Naive thymus-derived CD4-positive, alpha-beta T cell (primary cell): Measurements from ENCODE around the gene LDLRAD1. TPM values are rescaled to one million over a fixed set of nuclear protein-coding genes. Genes with fewer than 3 reads are reported as not detected.
A peak's percentile ranks its signal among the peaks of the same experiment; 100 is the strongest.
"Not testable (repeated sequence)": the region's sequence is repeated elsewhere in the genome, so short reads cannot be mapped to it uniquely, and the experiment has no call there.

ENCODE experiments used
- ATAC-seq: fragments of 150-1000 bp; cut with Tn5 transposase; 2 replicates; pipeline ENCODE4 v1.10.0; 2021; ENCODE audit warnings: mild to moderate bottlenecking, moderate library complexity
- CTCF ChIA-PET: fragments of 350-600 bp; sonication (Branson Sonifier 250); formaldehyde crosslinking; loops from one replicate; lab custom pipeline; 2021; ENCODE audit warnings: antibody characterized with exemption; lab: Charles Lee
- POLR2A ChIA-PET: fragments of 350-600 bp; sonication (Branson Sonifier 250); formaldehyde crosslinking; loops from one replicate; lab custom pipeline; 2021; ENCODE audit warnings: antibody characterized with exemption, inconsistent platforms; lab: Charles Lee
- DNase-seq, 9 donors: peaks; one replicate each; pipeline versions ENCODE4 v3.0.0 to v3.0.0-alpha.2; 2020 to 2022; ENCODE audit warnings: mixed read lengths in 1 of 9
- H3K27ac ChIP-seq: one replicate; pipeline ENCODE4 v1.7.0; 2013; ENCODE audit warnings: mild to moderate bottlenecking, low read depth, low read length, moderate library complexity
- H3K27me3 ChIP-seq, 2 donors: one replicate each; pipeline ENCODE4 v1.7.0; 2013; ENCODE audit warnings: low read length in 2 of 2, mild to moderate bottlenecking in 2 of 2, moderate library complexity in 2 of 2; ENCODE audit not compliant: control insufficient read depth in 2 of 2, insufficient read depth in 2 of 2
- H3K36me3 ChIP-seq, 3 experiments: 1 replicate in 2 of 3; 2 replicates in 1 of 3; pipeline ENCODE4 v1.7.0; 2013; ENCODE audit warnings: low read length in 3 of 3, mild to moderate bottlenecking in 3 of 3, moderate library complexity in 1 of 3; ENCODE audit not compliant: insufficient read depth in 3 of 3, control insufficient read depth in 2 of 3
- H3K4me1 ChIP-seq, 2 donors: one replicate each; pipeline ENCODE4 v1.7.0; 2013; ENCODE audit warnings: low read length in 2 of 2, mild to moderate bottlenecking in 2 of 2, moderate library complexity in 1 of 2; ENCODE audit not compliant: control insufficient read depth in 2 of 2, insufficient read depth in 2 of 2
- H3K4me3 ChIP-seq: 2 replicates; pipeline ENCODE4 v1.7.0; 2013; ENCODE audit warnings: mild to moderate bottlenecking, low read length
- H3K9me3 ChIP-seq, 3 experiments: 1 replicate in 2 of 3; 2 replicates in 1 of 3; pipeline ENCODE4 v1.7.0; 2013; ENCODE audit warnings: low read length in 3 of 3; ENCODE audit not compliant: control insufficient read depth in 2 of 3
- H3K27ac Mint-ChIP-seq, 9 donors: one replicate each; pipeline ENCODE4 v1.8.0; 2020 to 2022; ENCODE audit warnings: mixed read lengths in 9 of 9, mild to moderate bottlenecking in 8 of 9, moderate library complexity in 5 of 9, inconsistent platforms in 2 of 9
- H3K27me3 Mint-ChIP-seq, 5 donors: one replicate each; pipeline ENCODE4 v1.8.0; 2021 to 2022; ENCODE audit warnings: mixed read lengths in 5 of 5, mild to moderate bottlenecking in 1 of 5
- H3K36me3 Mint-ChIP-seq, 5 donors: one replicate each; pipeline ENCODE4 v1.8.0; 2020 to 2022; ENCODE audit warnings: mixed read lengths in 5 of 5, mild to moderate bottlenecking in 3 of 5, inconsistent platforms in 1 of 5
- H3K4me1 Mint-ChIP-seq, 7 donors: one replicate each; pipeline ENCODE4 v1.8.0; 2020 to 2022; ENCODE audit warnings: mixed read lengths in 7 of 7, mild to moderate bottlenecking in 3 of 7, inconsistent platforms in 1 of 7
- H3K4me3 Mint-ChIP-seq, 10 donors: one replicate each; pipeline ENCODE4 v1.8.0; 2020 to 2022; ENCODE audit warnings: mild to moderate bottlenecking in 10 of 10, mixed read lengths in 10 of 10, moderate library complexity in 6 of 10, inconsistent platforms in 2 of 10
- H3K9me3 Mint-ChIP-seq, 11 donors: one replicate each; pipeline ENCODE4 v1.8.0; 2020 to 2022; ENCODE audit warnings: mixed read lengths in 11 of 11, mild to moderate bottlenecking in 4 of 11, inconsistent platforms in 1 of 11, moderate library complexity in 1 of 11
- intact Hi-C, 2 donors: fragments of 100-400 bp; cut with micrococcal nuclease; formaldehyde crosslinking; loops; one replicate each; pipeline ENCODE4 v1.15.1; 2023
- polyA plus RNA-seq, 2 donors: library from polyadenylated mRNA; unstranded; fragments of 300-500 nt; fragmentation: Illumina TruSeq; gene quantifications; one replicate each; pipeline ENCODE4 v1.2.3, GENCODE V29; 2021
- total RNA-seq, 6 experiments: library from RNA in 5 of 6; stranded (reverse) in 5 of 6; gene quantifications; 1 replicate in 5 of 6; 2 replicates in 1 of 6; pipeline ENCODE4 v1.2.3 and lab custom pipeline; 2021 to 2026

Gene LDLRAD1
- total and polyA plus RNA-seq, 7 experiments from 2014 or later, result not detected

GRCh38 chr1:54006508-54006907, 11.5 kb downstream of the LDLRAD1 start:
- DNase-seq, result no peak
- Histone ChIP-seq H3K27ac (no peak overlapping the region), H3K9me3 (no peaks in the 10 kb centered on the region), H3K4me1 (no peaks in the 10 kb centered on the region), H3K36me3 (no peaks in the 10 kb centered on the region), H3K27me3 (no peaks in the 10 kb centered on the region), H3K4me3 (no peak overlapping the region)
- no peaks in the 10 kb centered on the region for H3K36me3 Mint-ChIP-seq
- ChIA-PET POLR2A (no interaction called here), CTCF (no interaction called here)
- intact Hi-C loops, result no loop called here
- ATAC-seq, result no peak
- no peak overlapping the region for H3K27ac Mint-ChIP-seq
- no peak overlapping the region for H3K4me3 Mint-ChIP-seq
- H3K27me3 Mint-ChIP-seq, result peaks cover 0 to 11% (median 0%) of the 10 kb centered on the region in 5 donors
- H3K4me1 Mint-ChIP-seq, result no peaks in the 10 kb centered on the region
- H3K9me3 Mint-ChIP-seq, result peaks cover 0 to 4% (median 0%) of the 10 kb centered on the region in 11 donors

GRCh38 chr1:54004481-54005049, 13.4 kb downstream of the LDLRAD1 start:
- no peak overlapping the region for H3K4me3 Mint-ChIP-seq
- H3K36me3 Mint-ChIP-seq, result no peaks in the 10 kb centered on the region
- Histone ChIP-seq H3K9me3 (no peaks in the 10 kb centered on the region), H3K36me3 (no peaks in the 10 kb centered on the region), H3K27me3 (no peaks in the 10 kb centered on the region), H3K27ac (no peak overlapping the region), H3K4me3 (no peak overlapping the region), H3K4me1 (no peaks in the 10 kb centered on the region)
- H3K9me3 Mint-ChIP-seq, result peaks cover 0 to 4% (median 0%) of the 10 kb centered on the region in 11 donors
- intact Hi-C loops, result no loop called here
- H3K4me1 Mint-ChIP-seq, result no peaks in the 10 kb centered on the region
- no peak for ATAC-seq
- ChIA-PET CTCF (interaction anchor here (0.6 kb wide), 1 partner anchor 37 kb away, joined by 6 read pairs; no protein-coding TSS in a partner anchor), POLR2A (interaction anchor here (0.6 kb wide), 1 partner anchor 698 kb away, joined by 3 read pairs; no protein-coding TSS in a partner anchor)
- H3K27me3 Mint-ChIP-seq, result peaks cover 0 to 9% (median 0%) of the 10 kb centered on the region in 5 donors
- H3K27ac Mint-ChIP-seq, result no peak overlapping the region
- DNase-seq, result no peak

- H3K27me3 Mint-ChIP-seq, H3K27me3 ChIP-seq, H3K9me3 Mint-ChIP-seq, H3K36me3 ChIP-seq, H3K27ac Mint-ChIP-seq, ATAC-seq, H3K9me3 ChIP-seq, DNase-seq, POLR2A ChIA-PET, H3K4me1 ChIP-seq, H3K4me3 Mint-ChIP-seq, intact Hi-C loops, H3K36me3 Mint-ChIP-seq, H3K27ac ChIP-seq, H3K4me1 Mint-ChIP-seq, CTCF ChIA-PET, H3K4me3 ChIP-seq: not testable (repeated sequence)
Measured at GRCh38 chr1:54003750-54004480, 14.1 kb downstream of the LDLRAD1 start.

GRCh38 chr1:54003249-54003646, 14.7 kb downstream of the LDLRAD1 start:
- Histone ChIP-seq H3K9me3 (no peaks in the 10 kb centered on the region), H3K36me3 (no peaks in the 10 kb centered on the region), H3K27ac (no peak overlapping the region), H3K27me3 (no peaks in the 10 kb centered on the region), H3K4me1 (no peaks in the 10 kb centered on the region), H3K4me3 (no peak overlapping the region)
- Mint-ChIP-seq H3K27me3 (peaks cover 0 to 9% (median 0%) of the 10 kb centered on the region in 5 donors), H3K36me3 (no peaks in the 10 kb centered on the region), H3K9me3 (peaks cover 0 to 4% (median 0%) of the 10 kb centered on the region in 11 donors), H3K4me3 (no peak overlapping the region), H3K27ac (no peak overlapping the region), H3K4me1 (no peaks in the 10 kb centered on the region)
- POLR2A ChIA-PET, result no interaction called here
- CTCF ChIA-PET, result no interaction called here
- no peak for ATAC-seq
- intact Hi-C loops, result no loop called here
- no peak for DNase-seq

- no peak for ATAC-seq
Measured at GRCh38 chr1:54002544-54003248, 15.3 kb downstream of the LDLRAD1 start.

GRCh38 chr1:54001591-54001990, 16.4 kb downstream of the LDLRAD1 start:
- peaks cover 0 to 9% (median 0%) of the 10 kb centered on the region in 5 donors for H3K27me3 Mint-ChIP-seq
- intact Hi-C loops, result no loop called here
- POLR2A ChIA-PET, result no interaction called here

More at GRCh38 chr1:54002544-54003248, 15.3 kb downstream of the LDLRAD1 start:
- Histone ChIP-seq H3K27me3 (no peaks in the 10 kb centered on the region), H3K9me3 (no peaks in the 10 kb centered on the region), H3K4me3 (no peak overlapping the region), H3K36me3 (no peaks in the 10 kb centered on the region), H3K27ac (no peak overlapping the region), H3K4me1 (no peaks in the 10 kb centered on the region)
- H3K9me3 Mint-ChIP-seq, result peaks cover 0 to 4% (median 0%) of the 10 kb centered on the region in 11 donors
- peaks cover 0 to 9% (median 0%) of the 10 kb centered on the region in 5 donors for H3K27me3 Mint-ChIP-seq
- ChIA-PET CTCF (no interaction called here), POLR2A (no interaction called here)
- peak overlapping the region in 1 of 9 donors; percentile 65 for H3K27ac Mint-ChIP-seq
- H3K4me1 Mint-ChIP-seq, result no peaks in the 10 kb centered on the region
- intact Hi-C loops, result no loop called here
- H3K4me3 Mint-ChIP-seq, result no peak overlapping the region
- DNase-seq, result no peak
- peaks cover 0 to under 1% (median 0%) of the 10 kb centered on the region in 5 donors for H3K36me3 Mint-ChIP-seq

More at GRCh38 chr1:54001591-54001990, 16.4 kb downstream of the LDLRAD1 start:
- Histone ChIP-seq H3K4me1 (no peaks in the 10 kb centered on the region), H3K4me3 (no peak overlapping the region), H3K27me3 (no peaks in the 10 kb centered on the region), H3K36me3 (no peaks in the 10 kb centered on the region), H3K27ac (no peak overlapping the region), H3K9me3 (no peaks in the 10 kb centered on the region)
- Mint-ChIP-seq H3K9me3 (peaks cover 0 to 5% (median 0%) of the 10 kb centered on the region in 11 donors), H3K36me3 (peaks cover 0 to 2% (median 0%) of the 10 kb centered on the region in 5 donors), H3K27ac (no peak overlapping the region), H3K4me3 (no peak overlapping the region), H3K4me1 (no peaks in the 10 kb centered on the region)
- ATAC-seq (no peak), DNase-seq (no peak)
- CTCF ChIA-PET, result interaction anchor here (0.9 kb wide), 1 partner anchor 123 kb away, joined by 3 read pairs; no protein-coding TSS in a partner anchor
